A549 (cell line): ENCODE results near the gene SLC66A2.

ENCODE experiments used
- BHLHE40 ChIP-seq: IDR thresholded peaks from 2 replicates; pipeline ENCODE4 v1.6.1; 2012; ENCODE audit warnings: low read depth, low read length, inconsistent platforms
- CHD4 ChIP-seq: fragments of 200-600 bp; sonication (generic); IDR thresholded peaks from 2 replicates; pipeline ENCODE4 v1.6.1; 2016; ENCODE audit warnings: antibody characterized with exemption, mild to moderate bottlenecking, borderline replicate concordance
- ESRRA ChIP-seq: fragments of 150-350 bp; IDR thresholded peaks from 2 replicates; pipeline ENCODE4 v1.6.1; 2014; ENCODE audit warnings: mild to moderate bottlenecking, low read length, borderline replicate concordance
- HEYL ChIP-seq: fragments of 250-450 bp; sonication (Bioruptor Pico); IDR thresholded peaks from 2 replicates; pipeline ENCODE4 v1.8.0; 2021; ENCODE audit warnings: mild to moderate bottlenecking, moderate library complexity
- JUN ChIP-seq, 2 experiments: fragments of >200 bp; sonication (Bioruptor Twin); formaldehyde crosslinking; IDR thresholded peaks; 2 replicates in 1 of 2; 3 replicates in 1 of 2; pipeline ENCODE4 v1.6.1; 2016 to 2017
- MYC ChIP-seq: IDR thresholded peaks from 2 replicates; pipeline ENCODE4 v1.6.1; 2012; ENCODE audit warnings: mild to moderate bottlenecking, inconsistent platforms, low read length, improper control_type of control experiment, borderline replicate concordance
- POLR2A ChIP-seq: IDR thresholded peaks from 2 replicates; pipeline ENCODE4 v1.6.1; 2012; ENCODE audit warnings: mild to moderate bottlenecking, low read length
- POLR2AphosphoS2 ChIP-seq: conservative IDR thresholded peaks from 2 replicates; pipeline ENCODE4 v1.6.1; 2012; ENCODE audit warnings: low read length, improper control_type of control experiment, inconsistent platforms
- SMC3 ChIP-seq: fragments of >200 bp; sonication (Bioruptor Twin); formaldehyde crosslinking; IDR thresholded peaks from 3 replicates; pipeline ENCODE4 v1.6.1; 2018; ENCODE audit warnings: inconsistent platforms
- ZC3H11A ChIP-seq: fragments of 450-650 bp; IDR thresholded peaks from 2 replicates; pipeline ENCODE4 v1.6.1; 2014; ENCODE audit warnings: antibody characterized with exemption, mild to moderate bottlenecking
- TF ChIP-seq, protein P1 (sequence below): fragments of >200 bp; sonication (Bioruptor Twin); formaldehyde crosslinking; IDR thresholded peaks from 3 replicates; pipeline ENCODE4 v1.5.1; 2016
- TF ChIP-seq, protein P2 (sequence below): IDR thresholded peaks from 2 replicates; pipeline ENCODE4 v1.6.1; 2012
- TF ChIP-seq, protein P3 (sequence below): fragments of 150-350 bp; IDR thresholded peaks from 2 replicates; pipeline ENCODE4 v1.6.1; 2014; ENCODE audit warnings: low read depth, mild to moderate bottlenecking, low read length

DNA sequence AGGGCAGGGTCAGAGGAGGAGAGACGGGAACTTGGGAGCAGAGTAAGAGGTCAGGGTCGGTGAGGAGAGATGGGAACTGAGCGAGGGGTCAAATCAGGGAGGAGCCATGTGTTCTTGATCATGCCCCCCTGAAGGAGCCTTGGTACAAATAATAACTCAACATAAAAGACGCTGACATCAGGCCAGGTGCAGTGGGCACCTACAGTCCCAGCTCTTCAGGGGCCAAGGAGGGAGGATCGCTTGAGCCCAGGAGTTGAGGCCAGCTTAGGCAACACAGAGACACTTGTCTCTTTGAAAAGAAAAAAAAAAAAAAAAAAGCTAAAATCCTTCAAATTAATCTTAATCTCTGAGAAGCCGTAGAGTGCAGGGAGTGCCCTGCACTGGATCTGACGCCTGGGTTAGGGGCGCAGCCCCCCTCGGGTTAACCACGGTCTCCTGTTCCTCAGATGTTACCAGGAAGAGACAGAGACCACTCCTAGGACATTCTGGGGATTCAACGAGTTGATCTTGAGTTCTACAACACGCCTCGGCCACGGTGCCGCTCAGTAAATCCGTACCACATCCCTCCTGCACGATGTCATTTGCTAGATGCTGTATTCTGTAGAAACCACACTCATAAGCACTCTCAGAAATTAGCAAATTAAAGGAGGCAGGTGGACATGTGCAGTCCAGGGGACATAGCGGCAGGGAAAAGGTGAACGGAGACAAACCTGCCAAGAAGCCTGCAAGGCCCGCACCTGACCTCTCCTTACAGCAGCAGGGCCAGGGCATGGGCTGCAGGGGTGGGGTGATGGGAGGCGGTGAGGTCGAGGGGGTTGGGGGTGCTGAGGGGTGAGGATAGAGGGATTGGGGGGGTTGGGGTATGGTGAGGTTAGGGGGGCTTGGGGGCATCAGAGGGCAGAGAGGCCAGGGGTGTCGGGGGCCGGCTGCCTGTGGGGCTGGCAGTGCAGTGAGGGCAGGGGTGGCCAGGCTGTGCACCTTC lies 29.2 kb downstream of the SLC66A2 start:
- TF ChIP-seq, protein P1, sequence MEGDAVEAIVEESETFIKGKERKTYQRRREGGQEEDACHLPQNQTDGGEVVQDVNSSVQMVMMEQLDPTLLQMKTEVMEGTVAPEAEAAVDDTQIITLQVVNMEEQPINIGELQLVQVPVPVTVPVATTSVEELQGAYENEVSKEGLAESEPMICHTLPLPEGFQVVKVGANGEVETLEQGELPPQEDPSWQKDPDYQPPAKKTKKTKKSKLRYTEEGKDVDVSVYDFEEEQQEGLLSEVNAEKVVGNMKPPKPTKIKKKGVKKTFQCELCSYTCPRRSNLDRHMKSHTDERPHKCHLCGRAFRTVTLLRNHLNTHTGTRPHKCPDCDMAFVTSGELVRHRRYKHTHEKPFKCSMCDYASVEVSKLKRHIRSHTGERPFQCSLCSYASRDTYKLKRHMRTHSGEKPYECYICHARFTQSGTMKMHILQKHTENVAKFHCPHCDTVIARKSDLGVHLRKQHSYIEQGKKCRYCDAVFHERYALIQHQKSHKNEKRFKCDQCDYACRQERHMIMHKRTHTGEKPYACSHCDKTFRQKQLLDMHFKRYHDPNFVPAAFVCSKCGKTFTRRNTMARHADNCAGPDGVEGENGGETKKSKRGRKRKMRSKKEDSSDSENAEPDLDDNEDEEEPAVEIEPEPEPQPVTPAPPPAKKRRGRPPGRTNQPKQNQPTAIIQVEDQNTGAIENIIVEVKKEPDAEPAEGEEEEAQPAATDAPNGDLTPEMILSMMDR: no peak
- TF ChIP-seq ZC3H11A: no peak
- no peak for TF ChIP-seq BHLHE40
- no peak for TF ChIP-seq CHD4
- no peak for TF ChIP-seq SMC3
- no peak for TF ChIP-seq JUN (IDR thresholded peaks at IDR 0.05)
- no peak for TF ChIP-seq POLR2AphosphoS2
- no peak for TF ChIP-seq MYC
- no peak for TF ChIP-seq POLR2A
- TF ChIP-seq, protein P2, sequence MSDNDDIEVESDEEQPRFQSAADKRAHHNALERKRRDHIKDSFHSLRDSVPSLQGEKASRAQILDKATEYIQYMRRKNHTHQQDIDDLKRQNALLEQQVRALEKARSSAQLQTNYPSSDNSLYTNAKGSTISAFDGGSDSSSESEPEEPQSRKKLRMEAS: no peak
- TF ChIP-seq HEYL (CRISPR knock-in tag): no peak
- TF ChIP-seq, protein P3, sequence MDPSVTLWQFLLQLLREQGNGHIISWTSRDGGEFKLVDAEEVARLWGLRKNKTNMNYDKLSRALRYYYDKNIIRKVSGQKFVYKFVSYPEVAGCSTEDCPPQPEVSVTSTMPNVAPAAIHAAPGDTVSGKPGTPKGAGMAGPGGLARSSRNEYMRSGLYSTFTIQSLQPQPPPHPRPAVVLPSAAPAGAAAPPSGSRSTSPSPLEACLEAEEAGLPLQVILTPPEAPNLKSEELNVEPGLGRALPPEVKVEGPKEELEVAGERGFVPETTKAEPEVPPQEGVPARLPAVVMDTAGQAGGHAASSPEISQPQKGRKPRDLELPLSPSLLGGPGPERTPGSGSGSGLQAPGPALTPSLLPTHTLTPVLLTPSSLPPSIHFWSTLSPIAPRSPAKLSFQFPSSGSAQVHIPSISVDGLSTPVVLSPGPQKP: no peak
- no peak for TF ChIP-seq ESRRA
